Measurements from ENCODE around the gene SPTLC2. TPM values are rescaled to one million over a fixed set of nuclear protein-coding genes. Genes with fewer than 3 reads are reported as not detected.

The SPTLC2 gene
- total RNA-seq, 1 experiment from 2014 or later = 45.9 TPM

GRCh38 chr14:77607741-77608302 lies 8.6 kb downstream of the SPTLC2 start:
- no peak overlapping the region for H3K27ac Mint-ChIP-seq (ENCODE audit: unreplicated experiment)
- no peak overlapping the region for H3K4me3 Mint-ChIP-seq (ENCODE audit: low read depth, unreplicated experiment)
- TF ChIP-seq CTCF (IDR thresholded peaks at IDR 0.05; ENCODE audit: unreplicated experiment) = no peak
- intact Hi-C loops (cut with micrococcal nuclease; ENCODE audit: unreplicated experiment) = no loop called here
- H3K4me1 Mint-ChIP-seq (ENCODE audit: low read depth, unreplicated experiment) = peaks cover 22% of the 10 kb centered on the region
- H3K27me3 Mint-ChIP-seq (ENCODE audit: unreplicated experiment) = no peaks in the 10 kb centered on the region
- no TSS peak for BruUV-seq (replicated peaks)
- no peaks in the 10 kb centered on the region for H3K36me3 Mint-ChIP-seq (ENCODE audit: insufficient read depth, unreplicated experiment)
- DNase-seq = no peak
- H3K9me3 Mint-ChIP-seq (ENCODE audit: low read depth, unreplicated experiment) = no peaks in the 10 kb centered on the region
- CTCF ChIA-PET = interaction anchor here (0.6 to 1.3 kb wide), 2 partner anchors 16 to 33 kb away, joined by 3 to 4 read pairs; no protein-coding TSS in a partner anchor

GRCh38 chr14:77605392-77605972 lies 11.0 kb downstream of the SPTLC2 start:
- H3K36me3 Mint-ChIP-seq (ENCODE audit: insufficient read depth, unreplicated experiment) = peaks cover 5% of the 10 kb centered on the region
- H3K4me3 Mint-ChIP-seq (ENCODE audit: low read depth, unreplicated experiment) = no peak overlapping the region
- CTCF ChIA-PET = no interaction called here
- DNase-seq = no peak
- H3K4me1 Mint-ChIP-seq (ENCODE audit: low read depth, unreplicated experiment) = peaks cover 34% of the 10 kb centered on the region
- H3K27me3 Mint-ChIP-seq (ENCODE audit: unreplicated experiment) = no peaks in the 10 kb centered on the region
- no TSS peak for BruUV-seq (replicated peaks)
- intact Hi-C loops (cut with micrococcal nuclease; ENCODE audit: unreplicated experiment) = no loop called here
- no peak for TF ChIP-seq CTCF (IDR thresholded peaks at IDR 0.05; ENCODE audit: unreplicated experiment)
- H3K27ac Mint-ChIP-seq (ENCODE audit: unreplicated experiment) = no peak overlapping the region
- H3K9me3 Mint-ChIP-seq (ENCODE audit: low read depth, unreplicated experiment) = peaks cover 4% of the 10 kb centered on the region

- H3K27me3 Mint-ChIP-seq (ENCODE audit: unreplicated experiment) = no peaks in the 10 kb centered on the region
- CTCF ChIA-PET = no interaction called here
- intact Hi-C loops (cut with micrococcal nuclease; ENCODE audit: unreplicated experiment) = no loop called here
- DNase-seq = peak; percentile 19
- peaks cover 52% of the 10 kb centered on the region for H3K4me1 Mint-ChIP-seq (ENCODE audit: low read depth, unreplicated experiment)
- H3K36me3 Mint-ChIP-seq (ENCODE audit: insufficient read depth, unreplicated experiment) = peaks cover 5% of the 10 kb centered on the region
- no TSS peak for BruUV-seq (replicated peaks)
- no peak overlapping the region for H3K4me3 Mint-ChIP-seq (ENCODE audit: low read depth, unreplicated experiment)
- peak; percentile 16 for TF ChIP-seq CTCF (IDR thresholded peaks at IDR 0.05; ENCODE audit: unreplicated experiment)
- no peak overlapping the region for H3K27ac Mint-ChIP-seq (ENCODE audit: unreplicated experiment)
- H3K9me3 Mint-ChIP-seq (ENCODE audit: low read depth, unreplicated experiment) = peaks cover 4% of the 10 kb centered on the region
Measured at GRCh38 chr14:77603654-77604255, 12.7 kb downstream of the SPTLC2 start.

- H3K36me3 Mint-ChIP-seq (ENCODE audit: insufficient read depth, unreplicated experiment) = peaks cover 5% of the 10 kb centered on the region
- BruUV-seq (replicated peaks) = no TSS peak
Measured at GRCh38 chr14:77603031-77603430, 13.4 kb downstream of the SPTLC2 start.

More at GRCh38 chr14:77603031-77603430, 13.4 kb downstream of the SPTLC2 start:
- Mint-ChIP-seq H3K27me3 (ENCODE audit: unreplicated experiment) (no peaks in the 10 kb centered on the region), H3K27ac (ENCODE audit: unreplicated experiment) (no peak overlapping the region), H3K9me3 (ENCODE audit: low read depth, unreplicated experiment) (peaks cover 4% of the 10 kb centered on the region), H3K4me3 (ENCODE audit: low read depth, unreplicated experiment) (no peak overlapping the region), H3K4me1 (ENCODE audit: low read depth, unreplicated experiment) (peaks cover 50% of the 10 kb centered on the region)
- DNase-seq = no peak
- no peak for TF ChIP-seq CTCF (IDR thresholded peaks at IDR 0.05; ENCODE audit: unreplicated experiment)
- CTCF ChIA-PET = no interaction called here
- intact Hi-C loops (cut with micrococcal nuclease; ENCODE audit: unreplicated experiment) = no loop called here
